ENCODE results near the gene SH3RF3.

SH3RF3 gene

DNA sequence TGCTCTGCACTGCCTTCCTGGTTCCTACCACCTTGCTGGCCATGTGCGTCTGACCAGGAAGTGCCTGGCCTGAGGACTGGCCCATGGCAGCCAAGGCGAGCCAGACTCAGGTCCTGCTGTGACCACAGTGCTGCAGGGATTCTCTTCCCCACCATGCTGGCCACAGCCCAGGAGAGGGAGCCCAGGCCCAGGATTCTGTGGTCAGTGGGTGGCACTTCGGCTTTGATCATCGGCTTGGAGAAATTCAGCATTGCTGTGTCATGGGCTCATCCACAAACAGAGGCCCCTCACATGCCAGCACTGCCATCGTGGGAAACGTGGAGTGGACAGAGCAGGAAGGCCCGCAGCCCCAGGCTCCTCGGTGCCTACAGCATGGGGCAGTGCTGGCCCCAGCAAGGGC lies 273.2 kb downstream of the SH3RF3 start:
- no peak for DNase-seq

DNA sequence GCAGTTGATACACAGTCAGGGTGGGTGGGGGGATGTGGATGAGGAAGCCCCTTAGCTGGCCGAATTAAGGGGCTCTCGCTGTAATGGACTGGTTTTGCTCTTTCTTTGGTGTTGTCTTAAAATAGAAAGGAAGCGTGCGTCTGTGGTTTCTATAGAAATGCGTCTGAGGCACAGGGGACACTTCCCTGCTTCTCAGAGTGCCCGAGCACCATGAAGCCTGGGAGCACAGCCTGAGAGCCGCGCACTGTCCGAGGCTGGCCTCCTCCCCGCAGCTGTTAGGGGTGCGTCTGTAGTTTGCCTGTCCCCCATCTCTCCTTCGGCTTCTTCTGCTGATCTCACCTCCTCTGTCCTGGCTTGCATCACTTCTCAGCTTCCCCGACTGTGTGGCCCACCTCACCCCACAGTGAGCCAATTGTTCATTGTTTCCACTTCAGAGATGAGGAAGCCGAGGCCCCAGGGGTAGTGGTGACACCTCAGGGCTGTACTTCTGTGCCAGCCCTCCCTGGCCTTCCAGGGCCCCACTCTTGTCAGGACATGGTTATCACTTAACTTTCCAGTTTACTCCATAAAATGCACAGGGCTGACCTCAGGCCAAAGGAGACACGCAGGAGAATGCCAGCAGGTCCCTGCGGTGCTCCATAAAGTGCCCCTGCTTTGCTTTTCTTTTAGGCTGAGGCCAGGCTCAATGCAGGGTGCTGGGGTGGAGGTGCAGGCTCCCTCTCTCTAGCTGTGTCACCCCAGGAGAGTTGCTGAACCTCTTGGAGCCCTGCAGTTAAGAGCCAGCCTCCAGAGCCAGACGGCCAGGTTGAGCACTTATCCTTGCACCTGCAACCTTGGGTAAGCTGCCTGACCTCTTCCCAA lies 274.2 kb downstream of the SH3RF3 start:
- no peak for DNase-seq

- DNase-seq, result no peak
Observed at GRCh38 chr2:109403841-109404201, 274.8 kb downstream of the SH3RF3 start.

- DNase-seq, result no peak
Observed at GRCh38 chr2:109404681-109405080, 275.7 kb downstream of the SH3RF3 start.

GRCh38 chr2:109405873-109406272 lies 276.9 kb downstream of the SH3RF3 start:
- no peak for DNase-seq

- DNase-seq, result no peak
Observed at GRCh38 chr2:109406301-109406700, 277.3 kb downstream of the SH3RF3 start.

- no peak for DNase-seq
Observed at GRCh38 chr2:109407276-109408042, 278.5 kb downstream of the SH3RF3 start.

DNA sequence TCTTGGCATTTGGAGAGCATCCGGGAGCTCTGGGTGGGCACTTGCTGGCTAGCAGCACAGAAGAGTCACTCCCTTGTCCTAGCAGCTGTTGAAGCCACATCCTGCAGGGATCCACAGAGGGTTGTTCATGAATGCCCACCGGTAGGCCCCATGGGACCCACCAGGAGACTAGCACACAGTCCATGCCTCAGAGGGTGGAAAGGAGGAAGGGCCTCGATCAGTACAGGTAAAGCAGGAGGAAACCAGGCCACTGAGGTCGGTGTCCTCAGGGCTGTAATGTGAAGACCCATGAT lies 279.0 kb downstream of the SH3RF3 start:
- no peak for DNase-seq

- DNase-seq, result peak in 1 of 2 experiments; percentile 6
Observed at GRCh38 chr2:109409321-109410038, 280.5 kb downstream of the SH3RF3 start.

GRCh38 chr2:109410039-109410815 lies 281.2 kb downstream of the SH3RF3 start:
- no peak for DNase-seq

DNA sequence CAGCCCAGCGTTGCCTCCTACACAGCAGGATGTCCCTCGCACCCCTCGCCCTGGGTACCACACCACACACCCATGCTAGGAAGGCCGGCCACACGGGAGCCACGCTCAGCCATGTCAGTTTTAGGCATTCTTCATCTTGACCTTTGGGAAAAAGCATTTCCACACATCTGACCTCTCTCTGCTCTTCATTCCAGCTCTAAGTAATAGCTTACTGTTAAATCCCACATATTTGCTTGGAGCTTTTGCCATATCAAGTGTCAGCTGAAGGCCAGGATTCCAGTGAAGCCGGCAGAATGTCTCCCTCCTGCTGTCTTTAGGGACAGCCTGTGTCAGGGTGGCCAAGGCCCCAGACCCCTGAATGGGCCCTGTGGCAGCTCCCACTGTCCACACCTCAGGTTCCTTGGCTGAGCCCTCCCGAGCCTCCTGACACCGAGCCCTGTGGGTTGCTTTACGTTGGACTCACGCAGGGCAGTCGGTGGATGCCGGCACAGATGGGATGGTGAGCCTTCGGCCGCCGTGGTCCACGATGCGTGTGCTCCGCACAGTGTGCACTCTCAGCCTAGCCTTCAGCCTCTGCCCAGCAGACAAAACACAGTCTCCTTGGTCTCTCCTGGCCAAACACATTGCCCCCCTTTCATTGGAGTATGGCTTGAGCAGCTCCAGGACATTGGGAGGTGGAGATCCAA lies 282.8 kb downstream of the SH3RF3 start:
- DNase-seq, result no peak

DNA sequence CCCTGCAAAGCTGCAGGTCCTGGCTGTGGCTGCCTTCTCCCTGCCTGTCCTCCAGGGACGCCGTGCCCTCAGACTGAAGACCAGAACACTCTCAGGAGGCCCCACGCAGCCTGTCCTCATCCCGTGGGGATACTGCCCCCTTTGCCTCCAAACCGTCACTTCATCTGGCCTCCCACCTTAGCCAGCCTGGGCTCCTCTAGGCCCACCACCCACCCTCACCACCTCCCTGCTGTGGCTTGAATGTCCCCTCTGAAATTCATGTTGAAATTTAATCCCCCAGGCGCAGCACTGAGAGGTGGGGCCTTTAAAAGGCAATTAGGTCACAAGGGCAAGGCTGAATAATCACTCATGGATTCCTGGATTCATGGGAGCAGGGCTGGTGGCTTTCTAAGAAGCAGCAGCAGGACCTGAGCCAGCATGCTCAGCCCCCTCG lies 286.6 kb downstream of the SH3RF3 start:
- DNase-seq, result no peak

DNA sequence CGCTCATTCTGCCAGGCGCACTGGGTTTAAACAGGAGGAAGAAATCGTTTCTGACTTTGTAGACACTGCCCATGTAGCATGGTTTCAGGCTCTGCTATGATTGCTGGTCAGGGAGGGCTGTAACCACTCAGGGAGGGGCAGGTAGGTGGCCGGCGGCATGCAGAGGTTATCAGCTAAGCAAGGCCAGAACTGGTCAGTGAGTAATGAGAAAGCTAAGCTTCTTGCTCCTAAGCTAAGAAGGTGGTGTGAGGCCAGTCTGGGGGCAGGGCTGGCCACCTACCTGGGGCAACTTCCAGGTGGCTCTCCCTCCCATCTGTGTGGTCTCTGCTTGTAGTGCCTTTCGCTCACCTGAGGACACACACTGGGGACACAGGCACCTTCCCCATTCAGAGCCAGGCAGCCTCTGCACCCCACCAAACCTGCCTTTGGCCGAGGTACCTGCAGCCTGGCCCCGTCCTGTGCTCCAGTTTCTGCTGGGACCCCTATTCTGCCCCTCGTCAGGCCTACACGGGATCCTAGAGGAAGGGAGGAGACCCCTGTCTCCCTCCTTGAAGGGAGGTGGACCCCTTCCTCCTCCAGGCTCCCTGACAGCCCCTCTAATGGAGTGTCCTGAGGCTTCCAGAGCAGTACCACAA lies 288.8 kb downstream of the SH3RF3 start:
- no peak for DNase-seq

GRCh38 chr2:109418716-109419115 lies 289.7 kb downstream of the SH3RF3 start:
- DNase-seq, result no peak

GRCh38 chr2:109419171-109419756 lies 290.3 kb downstream of the SH3RF3 start:
- DNase-seq, result no peak

GRCh38 chr2:109419960-109420370 lies 291.0 kb downstream of the SH3RF3 start:
- no peak for DNase-seq

DNA sequence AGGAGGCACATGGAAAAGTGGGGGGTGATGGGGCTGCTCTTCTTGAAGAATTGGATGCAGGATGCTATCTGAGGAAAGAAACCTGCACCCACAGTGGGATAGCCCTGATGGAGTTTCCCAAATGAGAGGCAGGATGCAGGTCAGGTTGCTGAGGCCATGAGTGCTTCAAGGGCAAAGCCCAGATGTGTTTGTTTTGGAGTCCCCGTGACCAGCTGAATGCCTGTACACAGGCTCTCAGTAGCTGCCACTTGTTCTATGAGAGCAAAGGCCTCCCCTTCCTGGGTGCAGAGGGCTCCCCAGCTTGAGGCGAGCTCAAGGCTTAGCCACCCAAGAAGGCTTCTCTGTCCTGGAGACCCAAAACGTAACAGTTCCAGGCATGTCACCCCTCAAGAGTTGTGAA lies 292.1 kb downstream of the SH3RF3 start:
- DNase-seq, result no peak

DNA sequence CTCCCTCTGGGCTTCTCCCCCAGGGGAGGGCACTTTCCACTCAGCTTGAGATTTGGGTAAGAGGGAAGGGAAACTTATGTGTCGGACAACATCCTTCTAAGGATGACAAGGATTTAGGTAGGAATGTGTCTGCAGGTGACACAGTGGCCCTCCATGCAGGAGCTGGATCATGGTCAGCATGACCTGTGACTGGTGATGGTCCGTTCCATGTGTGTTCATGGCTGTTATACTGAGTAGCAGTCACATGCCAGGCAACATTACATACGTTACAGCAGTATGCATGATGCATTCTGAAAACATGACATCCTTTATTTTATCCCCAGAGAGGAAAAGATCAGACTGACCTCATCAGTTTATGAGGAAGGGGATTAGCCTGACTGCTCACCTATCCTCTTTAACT lies 292.6 kb downstream of the SH3RF3 start:
- DNase-seq, result no peak

DNA sequence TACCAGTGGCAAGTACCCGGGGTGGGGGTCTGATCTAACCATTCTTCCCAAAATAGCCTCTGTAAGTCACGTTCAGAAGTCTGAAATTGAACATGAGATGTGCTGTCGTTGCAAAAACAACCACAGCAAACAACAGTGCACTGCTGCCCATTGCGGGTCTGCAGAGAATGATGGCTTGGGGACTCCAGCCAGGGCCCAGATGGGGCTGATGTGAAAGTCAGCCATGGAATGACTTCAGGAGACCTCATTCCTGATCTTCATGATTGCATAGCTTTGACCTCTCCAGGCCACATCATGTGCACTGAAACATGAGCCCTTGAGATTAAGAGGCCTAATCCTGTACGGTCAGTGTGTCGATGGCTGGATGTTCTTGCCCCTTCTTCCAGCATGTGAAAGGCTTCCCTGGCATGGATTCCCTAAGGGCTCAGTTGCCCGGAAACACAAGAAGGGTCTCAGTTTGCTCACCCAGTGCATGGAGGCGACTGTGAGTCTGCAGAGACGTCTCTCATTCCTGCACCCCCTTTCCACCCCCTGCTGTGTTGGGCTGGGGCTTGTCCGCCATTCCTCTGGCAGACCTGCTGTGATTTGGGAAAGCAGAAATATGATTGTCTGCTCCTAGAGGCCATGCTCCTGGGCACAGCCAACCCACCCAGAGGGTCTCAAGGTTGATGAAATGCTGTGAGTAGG lies 293.2 kb downstream of the SH3RF3 start:
- DNase-seq, result no peak

DNA sequence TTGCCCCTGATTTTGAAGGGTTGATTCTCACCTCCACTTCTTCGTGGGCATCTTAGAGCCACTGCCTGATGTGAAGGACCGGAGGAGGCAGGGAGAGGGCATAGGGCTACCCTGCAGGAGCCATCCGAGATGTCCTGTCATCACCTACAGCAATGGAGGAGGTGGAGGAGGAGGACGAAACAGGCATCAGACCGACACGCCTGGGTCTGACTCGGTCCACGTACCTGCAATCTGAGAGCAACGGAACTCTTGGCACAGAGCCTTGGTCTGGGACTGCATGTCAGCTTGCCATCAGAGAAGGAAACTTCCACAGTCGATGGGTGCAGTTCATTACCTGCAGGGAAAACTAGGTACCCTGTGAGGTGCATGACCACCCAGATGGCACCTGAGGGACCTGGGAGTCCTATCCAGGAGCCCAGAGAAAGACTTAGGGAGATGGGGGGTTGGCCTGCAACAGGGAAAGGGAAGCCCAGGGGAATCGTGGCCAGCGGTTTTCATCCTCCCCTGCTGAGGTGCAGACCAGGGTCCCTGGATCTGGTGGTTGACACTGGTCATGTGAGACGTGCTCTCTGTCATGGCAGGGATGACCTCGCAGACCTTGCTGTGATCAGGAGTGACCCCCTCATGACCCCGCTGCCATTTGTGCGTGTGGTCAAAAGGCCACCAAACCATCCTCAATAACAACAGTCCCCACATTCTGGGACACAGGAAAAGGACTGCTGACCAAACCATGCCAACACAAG lies 293.9 kb downstream of the SH3RF3 start:
- no peak for DNase-seq

All from NCI-H446 (cell line).